A549 (cell line): ENCODE data around the gene SLC25A11. TPM values are rescaled to one million over a fixed set of nuclear protein-coding genes. Genes with fewer than 3 reads are reported as not detected.

Experiments used
- ATAC-seq, 2 experiments: fragments of 200-7000 bp in 1 of 2; fragments of >200 bp in 1 of 2; cut with Nextera tagmentation in 1 of 2; cut with Tn5 transposase in 1 of 2; 3 replicates each; pipeline versions ENCODE4 v1.8.0 to v1.9.1; 2018 to 2020; ENCODE audit warnings: mild to moderate bottlenecking in 1 of 2, moderate library complexity in 1 of 2
- CTCF ChIA-PET: fragments of 300-600 bp; sonication (Branson Sonifier 250); formaldehyde crosslinking; extraction: SDS; loops from one replicate; lab custom pipeline; 2021; ENCODE audit warnings: antibody characterized with exemption, inconsistent platforms; lab: Yijun Ruan, JAX
- POLR2A ChIA-PET: fragments of 350-600 bp; formaldehyde crosslinking; extraction: SDS; loops from one replicate; lab custom pipeline; 2021; ENCODE audit warnings: antibody characterized with exemption, inconsistent platforms; lab: Yijun Ruan, JAX
- DNase-seq, 2 experiments: peaks; one replicate each; pipeline versions ENCODE4 v3.0.0 to v3.0.0-alpha.2; 2011 to 2016; ENCODE audit warnings: low read depth in 1 of 2, low spot score in 1 of 2
- FAIRE-seq: peaks from 2 replicates; lab custom pipeline; 2011; peaks lifted over from hg19 to GRCh38; lab: Jason Lieb, UNC
- H3K27ac ChIP-seq, 2 experiments: fragments of >200 bp; sonication (Bioruptor Twin); formaldehyde crosslinking; 3 replicates each; pipeline ENCODE4 v1.5.1; 2016 to 2017
- H3K4me1 ChIP-seq: fragments of >200 bp; sonication (Bioruptor Twin); formaldehyde crosslinking; 3 replicates; pipeline ENCODE4 v1.6.1; 2016
- H3K4me2 ChIP-seq: fragments of >200 bp; sonication (Bioruptor Twin); formaldehyde crosslinking; 3 replicates; pipeline ENCODE4 v1.6.1; 2016
- H3K4me3 ChIP-seq: fragments of >200 bp; sonication (Bioruptor Twin); formaldehyde crosslinking; 3 replicates; pipeline ENCODE4 v1.5.1; 2016
- H3K9me3 ChIP-seq: fragments of >200 bp; sonication (Bioruptor Twin); formaldehyde crosslinking; 3 replicates; pipeline ENCODE4 v1.6.1; 2016
- ATOH8 ChIP-seq: fragments of 250-450 bp; sonication (Bioruptor Pico); IDR thresholded peaks from 2 replicates; pipeline ENCODE4 v1.5.0; 2020; ENCODE audit warnings: low read depth, mild to moderate bottlenecking, moderate library complexity
- BHLHE40 ChIP-seq: IDR thresholded peaks from 2 replicates; pipeline ENCODE4 v1.6.1; 2012; ENCODE audit warnings: low read depth, low read length, inconsistent platforms
- CBX2 ChIP-seq: fragments of 200-600 bp; sonication (generic); IDR thresholded peaks from 2 replicates; pipeline ENCODE4 v1.6.1; 2016; ENCODE audit warnings: low read depth, mild to moderate bottlenecking, borderline replicate concordance
- CEBPB ChIP-seq, 2 experiments: fragments of >200 bp in 1 of 2; sonication (Bioruptor Twin) in 1 of 2; formaldehyde crosslinking in 1 of 2; IDR thresholded peaks; 2 replicates each; pipeline ENCODE4 v1.6.1; 2012 to 2016
- CHD2 ChIP-seq: fragments of 150-350 bp; IDR thresholded peaks from 2 replicates; pipeline ENCODE4 v1.6.1; 2014; ENCODE audit warnings: low read length; ENCODE audit not compliant: partially characterized antibody
- EHMT2 ChIP-seq: fragments of 200-600 bp; sonication (generic); IDR thresholded peaks from 2 replicates; pipeline ENCODE4 v1.6.1; 2016; ENCODE audit warnings: antibody characterized with exemption, low read depth, mild to moderate bottlenecking, moderate library complexity
- EP300 ChIP-seq, 2 experiments: fragments of >200 bp; sonication (Bioruptor Twin); formaldehyde crosslinking; IDR thresholded peaks; 2 replicates in 1 of 2; 3 replicates in 1 of 2; pipeline ENCODE4 v1.6.1; 2016 to 2017
- FOSL2 ChIP-seq, 2 experiments: fragments of 450-650 bp in 1 of 2; fragments of >200 bp in 1 of 2; sonication (Bioruptor Twin) in 1 of 2; formaldehyde crosslinking; IDR thresholded peaks; 2 replicates each; pipeline versions ENCODE4 v1.5.0 to v1.6.1; 2016 to 2020; ENCODE audit warnings: mild to moderate bottlenecking in 1 of 2, moderate library complexity in 1 of 2
- GATA3 ChIP-seq: IDR thresholded peaks from 2 replicates; pipeline ENCODE4 v1.6.1; 2012; ENCODE audit warnings: borderline replicate concordance
- HEYL ChIP-seq: fragments of 250-450 bp; sonication (Bioruptor Pico); IDR thresholded peaks from 2 replicates; pipeline ENCODE4 v1.8.0; 2021; ENCODE audit warnings: mild to moderate bottlenecking, moderate library complexity
- HOXB13 ChIP-seq: fragments of 250-450 bp; sonication (Bioruptor Pico); IDR thresholded peaks from 2 replicates; pipeline ENCODE4 v1.5.0; 2020; ENCODE audit warnings: low read depth, mild to moderate bottlenecking, moderate library complexity
- JUNB ChIP-seq: fragments of >200 bp; sonication (Bioruptor Twin); formaldehyde crosslinking; IDR thresholded peaks from 2 replicates; pipeline ENCODE4 v1.6.1; 2016
- KDM5A ChIP-seq: fragments of 200-600 bp; sonication (generic); IDR thresholded peaks from 2 replicates; pipeline ENCODE4 v1.6.1; 2016; ENCODE audit warnings: antibody characterized with exemption, mild to moderate bottlenecking
- MAFK ChIP-seq: fragments of 450-650 bp; IDR thresholded peaks from 2 replicates; pipeline ENCODE4 v1.6.1; 2014; ENCODE audit not compliant: partially characterized antibody
- MAZ ChIP-seq: fragments of 150-350 bp; IDR thresholded peaks from 2 replicates; pipeline ENCODE4 v1.6.1; 2014; ENCODE audit warnings: antibody characterized with exemption, low read depth, low read length, borderline replicate concordance
- MYC ChIP-seq: IDR thresholded peaks from 2 replicates; pipeline ENCODE4 v1.6.1; 2012; ENCODE audit warnings: mild to moderate bottlenecking, inconsistent platforms, low read length, improper control_type of control experiment, borderline replicate concordance
- NPAS2 ChIP-seq: fragments of 250-450 bp; sonication (Bioruptor Pico); IDR thresholded peaks from 2 replicates; pipeline ENCODE4 v1.8.0; 2022; ENCODE audit warnings: mild to moderate bottlenecking, moderate library complexity, borderline replicate concordance
- NR3C1 ChIP-seq: fragments of >200 bp; sonication (Bioruptor Twin); formaldehyde crosslinking; IDR thresholded peaks from 3 replicates; pipeline ENCODE4 v1.6.1; 2017
- POLR2A ChIP-seq: IDR thresholded peaks from 2 replicates; pipeline ENCODE4 v1.6.1; 2012; ENCODE audit warnings: mild to moderate bottlenecking, low read length
- POLR2AphosphoS2 ChIP-seq: conservative IDR thresholded peaks from 2 replicates; pipeline ENCODE4 v1.6.1; 2012; ENCODE audit warnings: low read length, improper control_type of control experiment, inconsistent platforms
- RAD21 ChIP-seq, 2 experiments: fragments of >200 bp in 1 of 2; sonication (Bioruptor Twin) in 1 of 2; formaldehyde crosslinking in 1 of 2; IDR thresholded peaks in 1 of 2; conservative IDR thresholded peaks in 1 of 2; 2 replicates in 1 of 2; 3 replicates in 1 of 2; pipeline ENCODE4 v1.6.1; 2012 to 2018; ENCODE audit warnings: inconsistent platforms in 1 of 2
- RARB ChIP-seq: fragments of 250-450 bp; sonication (Bioruptor Pico); IDR thresholded peaks from 2 replicates; pipeline ENCODE4 v1.8.0; 2021; ENCODE audit warnings: mild to moderate bottlenecking, moderate library complexity
- RFX5 ChIP-seq: fragments of 450-650 bp; IDR thresholded peaks from 2 replicates; pipeline ENCODE4 v1.7.1; 2014; ENCODE audit warnings: antibody characterized with exemption, mild to moderate bottlenecking, moderate library complexity
- RNF2 ChIP-seq: fragments of 200-600 bp; sonication (generic); IDR thresholded peaks from 2 replicates; pipeline ENCODE4 v1.6.1; 2016; ENCODE audit warnings: low read depth, mild to moderate bottlenecking, antibody characterized with exemption, moderate library complexity, borderline replicate concordance
- TFCP2L1 ChIP-seq: fragments of 250-450 bp; sonication (Bioruptor Pico); IDR thresholded peaks from 2 replicates; pipeline ENCODE4 v1.5.0; 2021; ENCODE audit warnings: mild to moderate bottlenecking
- TP53 ChIP-seq: fragments of 250-450 bp; sonication (Bioruptor Pico); IDR thresholded peaks from 2 replicates; pipeline ENCODE4 v1.5.0; 2021; ENCODE audit warnings: mild to moderate bottlenecking, moderate library complexity
- ZC3H11A ChIP-seq: fragments of 450-650 bp; IDR thresholded peaks from 2 replicates; pipeline ENCODE4 v1.6.1; 2014; ENCODE audit warnings: antibody characterized with exemption, mild to moderate bottlenecking
- ZNF302 ChIP-seq: fragments of 250-450 bp; sonication (Bioruptor Pico); IDR thresholded peaks from 2 replicates; pipeline ENCODE4 v1.9.0; 2021; ENCODE audit warnings: inconsistent platforms, mild to moderate bottlenecking, moderate library complexity
- ZSCAN20 ChIP-seq: fragments of 250-450 bp; sonication (Bioruptor Pico); IDR thresholded peaks from 2 replicates; pipeline ENCODE4 v1.8.0; 2022; ENCODE audit warnings: mild to moderate bottlenecking, moderate library complexity
- WGBS: methylation state at CpG from one replicate; pipeline ENCODE4 v1.1.6; 2017; ENCODE audit errors: missing lambda C conversion rate; 5-methylcytosine and 5-hydroxymethylcytosine counted together
- polyA plus RNA-seq, 4 experiments: library from polyadenylated mRNA; depleted of rRNA in 3 of 4; stranded (reverse); fragments of >200 nt; fragmentation: RNase III in 1 of 4; extraction: RNeasy Plus Mini Kit Qiagen cat#74134 plus additional on column Dnase treatment in 1 of 4; gene quantifications; 2 replicates in 3 of 4; 3 replicates in 1 of 4; pipeline ENCODE4 v1.2.3, GENCODE V29; 2011 to 2017
- TF ChIP-seq, protein P1 (sequence below): fragments of 200-600 bp; sonication (generic); IDR thresholded peaks from 2 replicates; pipeline ENCODE4 v1.6.1; 2016; ENCODE audit warnings: antibody characterized with exemption, mild to moderate bottlenecking, moderate library complexity
- TF ChIP-seq, protein P2 (sequence below): IDR thresholded peaks from 2 replicates; pipeline ENCODE4 v1.6.1; 2012; ENCODE audit warnings: low read depth, borderline replicate concordance

SLC25A11 gene
- polyA plus RNA-seq, 2 of the 4 experiments (the other 2 are of a cell fraction): 60.2 to 69.2 TPM

DNA sequence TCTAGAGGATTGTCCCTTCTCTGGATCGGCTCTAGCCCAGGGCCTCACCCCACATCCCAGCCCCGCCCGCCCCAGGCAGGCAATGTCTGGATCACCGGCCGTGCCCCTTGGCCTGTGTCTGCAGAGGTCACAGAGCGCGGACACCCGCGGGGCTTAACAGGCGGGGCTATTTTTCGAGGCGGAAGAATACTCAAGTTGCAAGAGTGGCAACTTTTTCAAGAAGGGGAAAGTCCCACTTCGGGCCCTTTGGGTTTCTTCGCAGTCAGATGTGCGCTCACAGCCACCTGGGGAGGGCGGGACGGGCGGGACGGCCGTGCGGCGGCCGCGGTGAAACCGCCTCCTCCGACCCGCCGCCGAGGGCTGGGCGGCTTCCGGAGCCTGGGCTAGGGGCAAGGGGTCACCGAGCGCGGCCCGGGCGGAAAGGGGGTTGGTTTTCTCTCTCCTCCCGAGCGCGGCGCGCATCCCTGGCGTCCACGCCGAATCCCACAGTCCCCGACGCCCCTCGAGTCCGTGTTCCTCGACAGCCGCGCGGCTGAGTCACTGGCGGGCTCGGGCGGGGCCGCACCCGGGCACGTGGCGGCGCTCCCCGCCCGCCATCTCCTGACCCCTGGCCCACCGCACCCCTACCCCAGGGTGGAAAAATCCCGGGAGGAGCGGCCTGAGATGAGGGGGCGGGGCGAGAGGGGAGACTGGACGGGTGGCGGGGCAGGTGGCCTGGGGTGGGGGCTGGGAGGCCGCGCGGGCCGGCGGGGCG, 9.7 kb upstream of the SLC25A11 start (continued):
- TF ChIP-seq, protein P1, sequence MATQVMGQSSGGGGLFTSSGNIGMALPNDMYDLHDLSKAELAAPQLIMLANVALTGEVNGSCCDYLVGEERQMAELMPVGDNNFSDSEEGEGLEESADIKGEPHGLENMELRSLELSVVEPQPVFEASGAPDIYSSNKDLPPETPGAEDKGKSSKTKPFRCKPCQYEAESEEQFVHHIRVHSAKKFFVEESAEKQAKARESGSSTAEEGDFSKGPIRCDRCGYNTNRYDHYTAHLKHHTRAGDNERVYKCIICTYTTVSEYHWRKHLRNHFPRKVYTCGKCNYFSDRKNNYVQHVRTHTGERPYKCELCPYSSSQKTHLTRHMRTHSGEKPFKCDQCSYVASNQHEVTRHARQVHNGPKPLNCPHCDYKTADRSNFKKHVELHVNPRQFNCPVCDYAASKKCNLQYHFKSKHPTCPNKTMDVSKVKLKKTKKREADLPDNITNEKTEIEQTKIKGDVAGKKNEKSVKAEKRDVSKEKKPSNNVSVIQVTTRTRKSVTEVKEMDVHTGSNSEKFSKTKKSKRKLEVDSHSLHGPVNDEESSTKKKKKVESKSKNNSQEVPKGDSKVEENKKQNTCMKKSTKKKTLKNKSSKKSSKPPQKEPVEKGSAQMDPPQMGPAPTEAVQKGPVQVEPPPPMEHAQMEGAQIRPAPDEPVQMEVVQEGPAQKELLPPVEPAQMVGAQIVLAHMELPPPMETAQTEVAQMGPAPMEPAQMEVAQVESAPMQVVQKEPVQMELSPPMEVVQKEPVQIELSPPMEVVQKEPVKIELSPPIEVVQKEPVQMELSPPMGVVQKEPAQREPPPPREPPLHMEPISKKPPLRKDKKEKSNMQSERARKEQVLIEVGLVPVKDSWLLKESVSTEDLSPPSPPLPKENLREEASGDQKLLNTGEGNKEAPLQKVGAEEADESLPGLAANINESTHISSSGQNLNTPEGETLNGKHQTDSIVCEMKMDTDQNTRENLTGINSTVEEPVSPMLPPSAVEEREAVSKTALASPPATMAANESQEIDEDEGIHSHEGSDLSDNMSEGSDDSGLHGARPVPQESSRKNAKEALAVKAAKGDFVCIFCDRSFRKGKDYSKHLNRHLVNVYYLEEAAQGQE: no peak
- peak in 1 of 2 experiments; percentile 45; a peak in 2 of 5 replicates for TF ChIP-seq EP300 (IDR thresholded peaks at IDR 0.05)
- no peak for TF ChIP-seq RAD21 (conservative IDR thresholded peaks at IDR 0.05 in 1 of 2, IDR thresholded peaks at IDR 0.05 in 1 of 2)
- TF ChIP-seq NR3C1: no peak
- peak; percentile 62; the same call in 1 of the 2 replicates for TF ChIP-seq BHLHE40
- TF ChIP-seq TFCP2L1: peak; percentile 64; the same call in 1 of the 2 replicates
- TF ChIP-seq MAZ: peak; percentile 12; the same call in 1 of the 2 replicates
- no peak for TF ChIP-seq FOSL2 (IDR thresholded peaks at IDR 0.05)
- peak; percentile 83 for TF ChIP-seq FOSL2 (CRISPR knock-in tag; IDR thresholded peaks at IDR 0.05)
- TF ChIP-seq HOXB13: peak; percentile 64; the same call in 1 of the 2 replicates
- TF ChIP-seq ZC3H11A: no peak
- TF ChIP-seq GATA3: 0 out of 2 replicates have a peak, but pooled peaks have one; percentile 12
- TF ChIP-seq KDM5A: no peak
- TF ChIP-seq CEBPB (IDR thresholded peaks at IDR 0.05): 0 out of 4 replicates have a peak, but pooled peaks of 1 of the 2 experiments have one; percentile 9
- no peak for TF ChIP-seq RFX5
- no peak for TF ChIP-seq NPAS2 (CRISPR knock-in tag)
- peak; percentile 9 for TF ChIP-seq RARB
- TF ChIP-seq MAFK: no peak
- no peak for TF ChIP-seq POLR2AphosphoS2
- no peak for TF ChIP-seq TP53 (CRISPR knock-in tag)
- no peak for TF ChIP-seq EHMT2
- TF ChIP-seq ZSCAN20 (CRISPR knock-in tag): no peak
- TF ChIP-seq ATOH8: peak; percentile 38; the same call in 1 of the 2 replicates
- no peak for TF ChIP-seq CHD2
- TF ChIP-seq HEYL (CRISPR knock-in tag): no peak
- TF ChIP-seq JUNB: no peak

GRCh38 chr17:4948931-4949320, 9.1 kb upstream of the SLC25A11 start:
- FAIRE-seq: peak; percentile 56
- no peaks in the 10 kb centered on the region for H3K9me3 ChIP-seq
- 3% methylated on average over 30 of the region's 40 CpGs for WGBS
- ChIA-PET POLR2A (interaction anchor here (0.9 to 5.3 kb wide), 8 partner anchors 9 to 239 kb away, joined by 3 to 68 read pairs (median 6); partner anchors contain the start of genes ARRB2, INCA1, KIF1C and RNF167), CTCF (interaction anchor here (0.6 to 1.5 kb wide), 4 partner anchors 16 to 39 kb away, joined by 3 read pairs; partner anchors contain the start of genes CAMTA2 and SPAG7)
- H3K27ac ChIP-seq: peak overlapping the region; percentile 99
- H3K4me1 ChIP-seq: peaks cover 54% of the 10 kb centered on the region
- DNase-seq: peak; percentile 95 to 98
- ATAC-seq: peak; percentile 47 to 69
- H3K4me3 ChIP-seq: peak overlapping the region; percentile 98
- peak overlapping the region; percentile 99 for H3K4me2 ChIP-seq
- TF ChIP-seq RFX5 (no peak), HOXB13 (no peak), ATOH8 (no peak), MYC (peak; percentile 69), POLR2A (peak; percentile 64), POLR2AphosphoS2 (no peak), GATA3 (no peak), TP53 (CRISPR knock-in tag) (peak; percentile 56), RNF2 (no peak), CBX2 (no peak), ZNF302 (no peak), FOSL2 (IDR thresholded peaks at IDR 0.05) (no peak; the same call in 1 of the 2 replicates), FOSL2 (CRISPR knock-in tag; IDR thresholded peaks at IDR 0.05) (peak; percentile 51; the same call in 1 of the 2 replicates)
- TF ChIP-seq, protein P2, sequence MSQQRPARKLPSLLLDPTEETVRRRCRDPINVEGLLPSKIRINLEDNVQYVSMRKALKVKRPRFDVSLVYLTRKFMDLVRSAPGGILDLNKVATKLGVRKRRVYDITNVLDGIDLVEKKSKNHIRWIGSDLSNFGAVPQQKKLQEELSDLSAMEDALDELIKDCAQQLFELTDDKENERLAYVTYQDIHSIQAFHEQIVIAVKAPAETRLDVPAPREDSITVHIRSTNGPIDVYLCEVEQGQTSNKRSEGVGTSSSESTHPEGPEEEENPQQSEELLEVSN: peak; percentile 15; the same call in 1 of the 2 replicates
